OCI-LY3 (cell line): ENCODE results near the gene TBC1D1.

ENCODE experiments used
- H2AFZ ChIP-seq: fragments of 200-600, 300-600 bp; shearing (Covaris generic); 2 replicates; pipeline ENCODE4 v1.6.0; 2014; ENCODE audit warnings: antibody characterized with exemption, low read depth, low read length
- H3K27ac ChIP-seq: fragments of 200-600, 300-600 bp; sonication (generic); 2 replicates; pipeline ENCODE4 v1.5.1; 2014; ENCODE audit warnings: mild to moderate bottlenecking, low read length, moderate library complexity, mixed read lengths
- H3K27me3 ChIP-seq: fragments of 200-600, 300-600 bp; sonication (generic); 2 replicates; pipeline ENCODE4 v1.6.1; 2014; ENCODE audit warnings: low read depth, low read length, mixed read lengths
- H3K36me3 ChIP-seq: fragments of 200-600, 300-600 bp; sonication (generic); replicated peaks from 2 replicates; pipeline ENCODE3; 2014; ENCODE audit warnings: low read depth, low read length, mixed read lengths
- H3K4me1 ChIP-seq: fragments of 300-600, 200-600 bp; sonication (generic); 2 replicates; pipeline ENCODE4 v1.6.1; 2014; ENCODE audit warnings: low read length, mixed read lengths
- H3K4me2 ChIP-seq: fragments of 200-600, 300-600 bp; sonication (generic); 2 replicates; pipeline ENCODE4 v1.6.1; 2014; ENCODE audit warnings: low read length, mixed read lengths
- H3K4me3 ChIP-seq: fragments of 300-600, 200-600 bp; sonication (generic); 2 replicates; pipeline ENCODE4 v1.5.1; 2014; ENCODE audit warnings: antibody characterized with exemption, mild to moderate bottlenecking, low read length, moderate library complexity
- H3K79me2 ChIP-seq: fragments of 300-600, 200-600 bp; shearing (Covaris generic); 2 replicates; pipeline ENCODE4 v1.6.1; 2014; ENCODE audit warnings: mild to moderate bottlenecking, low read length, mixed read lengths
- H3K9ac ChIP-seq: fragments of 300-600, 200-600 bp; shearing (Covaris generic); 2 replicates; pipeline ENCODE4 v1.6.0; 2014; ENCODE audit warnings: mild to moderate bottlenecking, low read length, moderate library complexity
- H3K9me3 ChIP-seq: fragments of 200-600, 300-600 bp; shearing (Covaris generic); 2 replicates; pipeline ENCODE4 v1.6.1; 2014; ENCODE audit warnings: low read length, mixed read lengths; ENCODE audit not compliant: insufficient read depth
- H4K20me1 ChIP-seq: fragments of 200-600, 300-600 bp; sonication (generic); 2 replicates; pipeline ENCODE4 v1.6.1; 2016; ENCODE audit warnings: low read length, mixed read lengths; ENCODE audit not compliant: insufficient read depth
- EZH2phosphoT487 ChIP-seq: fragments of 200-600 bp; shearing (Covaris generic); IDR thresholded peaks from 2 replicates; pipeline ENCODE4 v1.6.1; 2018; ENCODE audit warnings: antibody characterized with exemption, mixed run types, low read depth
- TF ChIP-seq, protein P1 (sequence below): fragments of 200-600, 300-600 bp; sonication (generic); IDR thresholded peaks from 2 replicates; pipeline ENCODE4 v1.5.1; 2014; ENCODE audit warnings: antibody characterized with exemption, low read length, low read depth

Gene TBC1D1

DNA sequence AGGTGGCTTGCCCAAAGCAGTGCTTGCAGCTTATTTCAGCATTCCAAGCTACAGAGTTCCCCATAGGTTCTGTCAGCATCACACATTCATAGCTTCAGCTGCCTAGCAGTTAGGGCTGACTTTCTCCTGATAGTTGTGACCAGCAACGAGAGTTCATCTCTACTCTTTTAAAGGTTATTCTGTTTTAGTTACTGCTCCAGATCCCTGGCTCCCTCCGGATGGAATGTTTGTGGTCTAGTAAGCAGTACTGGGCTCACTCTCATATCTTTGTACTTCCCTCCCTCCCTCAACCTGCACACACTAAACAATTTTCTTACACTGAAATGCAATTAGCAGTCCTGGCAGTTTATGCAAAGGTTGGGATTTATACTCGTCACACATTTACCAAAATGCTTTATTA, 113.2 kb downstream of the TBC1D1 start:
- no peak overlapping the region for H2AFZ ChIP-seq
- no peak overlapping the region for H3K27ac ChIP-seq
- peaks cover 15% of the 10 kb centered on the region for H3K79me2 ChIP-seq
- H3K4me2 ChIP-seq, result no peak overlapping the region
- H3K4me3 ChIP-seq, result no peak overlapping the region
- no peaks in the 10 kb centered on the region for H3K36me3 ChIP-seq
- H3K9ac ChIP-seq, result no peak overlapping the region
- no peaks in the 10 kb centered on the region for H3K27me3 ChIP-seq
- peaks cover 14% of the 10 kb centered on the region for H3K4me1 ChIP-seq
- no peaks in the 10 kb centered on the region for H3K9me3 ChIP-seq
- peaks cover 39% of the 10 kb centered on the region for H4K20me1 ChIP-seq
- TF ChIP-seq EZH2phosphoT487, result no peak
- TF ChIP-seq, protein P1, sequence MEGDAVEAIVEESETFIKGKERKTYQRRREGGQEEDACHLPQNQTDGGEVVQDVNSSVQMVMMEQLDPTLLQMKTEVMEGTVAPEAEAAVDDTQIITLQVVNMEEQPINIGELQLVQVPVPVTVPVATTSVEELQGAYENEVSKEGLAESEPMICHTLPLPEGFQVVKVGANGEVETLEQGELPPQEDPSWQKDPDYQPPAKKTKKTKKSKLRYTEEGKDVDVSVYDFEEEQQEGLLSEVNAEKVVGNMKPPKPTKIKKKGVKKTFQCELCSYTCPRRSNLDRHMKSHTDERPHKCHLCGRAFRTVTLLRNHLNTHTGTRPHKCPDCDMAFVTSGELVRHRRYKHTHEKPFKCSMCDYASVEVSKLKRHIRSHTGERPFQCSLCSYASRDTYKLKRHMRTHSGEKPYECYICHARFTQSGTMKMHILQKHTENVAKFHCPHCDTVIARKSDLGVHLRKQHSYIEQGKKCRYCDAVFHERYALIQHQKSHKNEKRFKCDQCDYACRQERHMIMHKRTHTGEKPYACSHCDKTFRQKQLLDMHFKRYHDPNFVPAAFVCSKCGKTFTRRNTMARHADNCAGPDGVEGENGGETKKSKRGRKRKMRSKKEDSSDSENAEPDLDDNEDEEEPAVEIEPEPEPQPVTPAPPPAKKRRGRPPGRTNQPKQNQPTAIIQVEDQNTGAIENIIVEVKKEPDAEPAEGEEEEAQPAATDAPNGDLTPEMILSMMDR, result no peak

DNA sequence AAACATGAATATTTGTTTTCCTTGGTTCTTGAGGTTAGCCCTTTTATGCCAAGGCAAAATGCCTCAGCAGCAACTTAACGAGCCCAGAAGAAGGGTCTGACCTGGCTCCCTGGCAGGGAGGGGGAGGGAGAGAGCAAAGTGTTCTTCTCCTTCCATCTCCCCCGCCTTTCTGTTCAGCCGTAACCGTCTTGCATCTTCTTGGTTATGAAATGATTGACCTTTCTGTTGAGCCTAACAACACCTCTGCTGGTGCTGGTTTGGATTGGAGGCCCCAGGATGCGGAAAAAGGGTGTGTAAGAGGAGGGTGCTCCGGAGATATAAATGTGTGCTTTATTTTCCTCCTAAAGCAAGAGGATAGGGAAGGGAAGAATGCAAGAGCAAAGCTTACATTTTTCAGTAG, 114.0 kb downstream of the TBC1D1 start:
- no peak overlapping the region for H2AFZ ChIP-seq
- no peak overlapping the region for H3K9ac ChIP-seq
- no peak overlapping the region for H3K4me3 ChIP-seq
- H3K79me2 ChIP-seq, result peaks cover 19% of the 10 kb centered on the region
- peaks cover 21% of the 10 kb centered on the region for H3K4me1 ChIP-seq
- H3K4me2 ChIP-seq, result no peak overlapping the region
- H3K27ac ChIP-seq, result no peak overlapping the region
- no peaks in the 10 kb centered on the region for H3K27me3 ChIP-seq
- H3K36me3 ChIP-seq, result no peaks in the 10 kb centered on the region
- H4K20me1 ChIP-seq, result peaks cover 46% of the 10 kb centered on the region
- no peaks in the 10 kb centered on the region for H3K9me3 ChIP-seq
- TF ChIP-seq, protein P1, result no peak
- no peak for TF ChIP-seq EZH2phosphoT487

DNA sequence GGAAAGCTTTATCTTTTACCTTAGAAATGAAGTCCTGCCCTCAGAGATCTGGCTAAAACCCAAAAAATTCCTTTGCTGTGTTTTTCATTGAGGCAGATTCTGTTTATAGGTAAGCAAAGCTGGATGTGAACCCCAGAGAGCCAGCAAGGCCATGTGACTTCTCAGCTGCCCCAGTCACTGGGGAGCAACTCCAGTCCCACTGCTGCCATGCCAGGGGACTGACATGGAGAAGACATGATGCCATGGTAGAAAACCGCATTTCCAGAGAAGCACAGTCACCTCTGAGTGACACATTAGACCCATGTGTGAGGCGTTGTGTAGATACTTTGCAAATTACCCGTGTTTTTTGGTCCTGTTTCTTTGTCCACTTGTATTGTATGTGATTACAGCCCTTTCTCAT, 114.8 kb downstream of the TBC1D1 start:
- Histone ChIP-seq H3K4me1 (peaks cover 21% of the 10 kb centered on the region), H3K27ac (no peak overlapping the region), H3K4me2 (no peak overlapping the region), H3K9ac (no peak overlapping the region), H3K4me3 (no peak overlapping the region), H3K79me2 (peaks cover 19% of the 10 kb centered on the region), H3K27me3 (no peaks in the 10 kb centered on the region), H4K20me1 (peaks cover 43% of the 10 kb centered on the region), H3K36me3 (no peaks in the 10 kb centered on the region), H2AFZ (no peak overlapping the region), H3K9me3 (no peaks in the 10 kb centered on the region)
- TF ChIP-seq, protein P1, result no peak
- no peak for TF ChIP-seq EZH2phosphoT487

DNA sequence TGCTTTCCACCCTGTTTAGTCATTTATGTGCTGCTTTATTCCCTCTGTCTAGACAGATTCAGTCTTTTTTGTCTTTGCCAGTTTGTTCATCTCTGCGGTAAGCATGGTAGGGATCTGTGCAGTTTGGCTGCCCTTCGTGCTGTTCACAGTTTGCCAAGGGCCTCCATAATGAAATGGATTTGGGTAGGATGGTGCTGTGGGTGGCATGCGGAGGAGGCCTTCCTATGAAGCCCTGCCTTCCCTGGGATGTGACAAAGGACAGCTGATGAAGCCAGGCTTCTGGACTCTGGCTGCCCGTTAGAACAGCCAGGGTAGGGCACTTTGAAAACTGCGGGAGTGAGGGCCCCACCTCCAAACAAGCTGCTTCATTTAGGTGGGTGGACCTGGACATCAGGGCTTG, 116.8 kb downstream of the TBC1D1 start:
- Histone ChIP-seq H3K27me3 (no peaks in the 10 kb centered on the region), H3K9ac (no peak overlapping the region), H3K9me3 (no peaks in the 10 kb centered on the region), H4K20me1 (peaks cover 43% of the 10 kb centered on the region), H3K79me2 (peaks cover 19% of the 10 kb centered on the region), H3K4me1 (peaks cover 21% of the 10 kb centered on the region), H3K4me3 (no peak overlapping the region), H2AFZ (no peak overlapping the region), H3K4me2 (no peak overlapping the region), H3K36me3 (no peaks in the 10 kb centered on the region), H3K27ac (no peak overlapping the region)
- TF ChIP-seq EZH2phosphoT487, result no peak
- TF ChIP-seq, protein P1, result no peak
